Ishikawa (cell line): ENCODE measurements around the gene SNRPD1.

ENCODE experiments used
- TCF12 ChIP-seq: IDR thresholded peaks from 2 replicates; pipeline ENCODE4 v1.6.1; 2012; ENCODE audit warnings: low read depth
- TEAD4 ChIP-seq: IDR thresholded peaks from 2 replicates; pipeline ENCODE4 v1.6.1; 2012

DNA sequence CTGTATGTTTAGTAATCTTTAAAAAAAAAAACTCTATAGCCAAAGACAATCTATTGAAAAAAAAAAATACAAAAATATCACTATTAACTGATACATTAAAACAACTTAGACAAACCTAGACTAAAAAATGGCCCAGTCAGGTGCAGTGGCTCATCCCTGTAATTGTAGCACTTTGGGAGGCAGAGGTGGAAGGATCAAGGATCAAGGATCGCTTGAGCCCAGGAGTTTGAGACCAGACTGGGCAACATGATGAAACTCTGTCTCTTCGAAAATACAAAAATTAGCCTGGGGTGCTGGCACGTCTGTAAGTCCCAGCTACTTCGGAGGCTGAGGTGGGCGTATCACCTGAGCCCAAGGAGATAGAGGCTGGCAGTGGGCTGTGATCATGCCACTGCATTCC lies 27.7 kb upstream of the SNRPD1 start:
- TF ChIP-seq TCF12: no peak
- no peak for TF ChIP-seq TEAD4
